H1 (cell line): ENCODE results near the gene TMPRSS13. TPM values are rescaled to one million over a fixed set of nuclear protein-coding genes. Genes with fewer than 3 reads are reported as not detected.

Experiments used
- CBX8 ChIP-seq: fragments of 300-800, 300-1000 bp; sonication (generic); IDR thresholded peaks from 2 replicates; pipeline ENCODE4 v1.7.1; 2016; ENCODE audit warnings: low read depth, low read length, borderline replicate concordance
- CTBP2 ChIP-seq: IDR thresholded peaks from 2 replicates; pipeline ENCODE4 v1.7.0; 2011; ENCODE audit warnings: borderline replicate concordance, mild to moderate bottlenecking, moderate library complexity, mixed read lengths, low read length; ENCODE audit not compliant: insufficient read depth, insufficient read length
- GABPA ChIP-seq: IDR thresholded peaks from 2 replicates; pipeline ENCODE4 v1.6.1; 2011; ENCODE audit warnings: mild to moderate bottlenecking, low read length, moderate library complexity, borderline replicate concordance; ENCODE audit not compliant: insufficient read depth
- KDM4A ChIP-seq: IDR thresholded peaks from one replicate; pipeline ENCODE4 v1.7.1; 2012; ENCODE audit warnings: low read depth, mild to moderate bottlenecking, moderate library complexity, low read length, inconsistent platforms; ENCODE audit not compliant: severe bottlenecking
- KDM5A ChIP-seq: fragments of 200-600 bp; IDR thresholded peaks from 2 replicates; pipeline ENCODE4 v1.7.1; 2012; ENCODE audit warnings: mild to moderate bottlenecking, low read length, inconsistent platforms, mixed read lengths
- POU5F1 ChIP-seq: IDR thresholded peaks from 2 replicates; pipeline ENCODE4 v1.6.1; 2011; ENCODE audit warnings: low read depth, mild to moderate bottlenecking, low read length, moderate library complexity
- RAD21 ChIP-seq, 2 experiments: IDR thresholded peaks in 1 of 2; conservative IDR thresholded peaks in 1 of 2; 2 replicates each; pipeline ENCODE4 v1.6.1; 2011; ENCODE audit warnings: low read depth in 2 of 2, low read length in 2 of 2, improper control_type of control experiment in 1 of 2, inconsistent platforms in 1 of 2, mild to moderate bottlenecking in 1 of 2, moderate library complexity in 1 of 2
- SIN3A ChIP-seq, 2 experiments: IDR thresholded peaks in 1 of 2; conservative IDR thresholded peaks in 1 of 2; 2 replicates each; pipeline ENCODE4 v1.6.1; 2011 to 2012; ENCODE audit warnings: low read length in 2 of 2, improper control_type of control experiment in 1 of 2, low read depth in 1 of 2, mild to moderate bottlenecking in 1 of 2
- SUZ12 ChIP-seq: fragments of 200-600 bp; sonication (generic); IDR thresholded peaks from 2 replicates; pipeline ENCODE4 v1.6.1; 2012; ENCODE audit warnings: mild to moderate bottlenecking, inconsistent platforms, low read length, moderate library complexity, mixed read lengths
- YY1 ChIP-seq: IDR thresholded peaks from 2 replicates; pipeline ENCODE4 v1.6.1; 2011; ENCODE audit warnings: low read depth, mild to moderate bottlenecking, low read length
- polyA plus RNA-seq, 7 experiments: library from polyadenylated mRNA; depleted of rRNA in 3 of 7; stranded (reverse) in 5 of 7; unstranded in 2 of 7; fragments of >200 nt in 5 of 7; fragments of 200-250 nt in 2 of 7; gene quantifications; 1 replicate in 5 of 7; 2 replicates in 1 of 7; 4 replicates in 1 of 7; pipeline versions ENCODE4 v1.2.1 to v1.2.3, GENCODE V29; 2011 to 2013; ENCODE audit warnings: missing spikeins in 2 of 7, mixed read lengths in 2 of 7
- total RNA-seq: library from RNA; stranded (reverse); fragmentation: NEBNext Ultra II Directional; extraction: Animal tissue kit (Norgen Biotek cat#: 25700); gene quantifications from 2 replicates; pipeline ENCODE4 v1.2.1, GENCODE V29; 2021
- TF ChIP-seq, protein P1 (sequence below): IDR thresholded peaks from 2 replicates; pipeline ENCODE4 v1.6.1; 2012; ENCODE audit warnings: inconsistent platforms

TMPRSS13 gene
- total and polyA plus RNA-seq, 2 of the 8 experiments (the other 6 are each of a cell fraction or from before 2014, with no cell fraction given), result 0.61 to 0.79 TPM

- TF ChIP-seq SIN3A (conservative IDR thresholded peaks at IDR 0.05 in 1 of 2, IDR thresholded peaks at IDR 0.05 in 1 of 2; ENCODE audit: low read depth in 1 of 2, low read length in 2 of 2), result no peak
- TF ChIP-seq GABPA, result no peak
- TF ChIP-seq KDM5A, result no peak
- TF ChIP-seq KDM4A, result no peak
- TF ChIP-seq POU5F1, result no peak
- no peak for TF ChIP-seq RAD21 (IDR thresholded peaks at IDR 0.05 in 1 of 2, conservative IDR thresholded peaks at IDR 0.05 in 1 of 2; ENCODE audit: low read depth in 2 of 2, low read length in 2 of 2)
- TF ChIP-seq, protein P1, sequence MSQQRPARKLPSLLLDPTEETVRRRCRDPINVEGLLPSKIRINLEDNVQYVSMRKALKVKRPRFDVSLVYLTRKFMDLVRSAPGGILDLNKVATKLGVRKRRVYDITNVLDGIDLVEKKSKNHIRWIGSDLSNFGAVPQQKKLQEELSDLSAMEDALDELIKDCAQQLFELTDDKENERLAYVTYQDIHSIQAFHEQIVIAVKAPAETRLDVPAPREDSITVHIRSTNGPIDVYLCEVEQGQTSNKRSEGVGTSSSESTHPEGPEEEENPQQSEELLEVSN, result no peak
- no peak for TF ChIP-seq YY1
- TF ChIP-seq SUZ12, result no peak
- TF ChIP-seq CBX8, result no peak
- no peak for TF ChIP-seq CTBP2
- TF ChIP-seq, all 59 proteins: peak for 0
Measured at GRCh38 chr11:117857734-117858414, 71.3 kb downstream of the TMPRSS13 start (continued).
